Neutrophil (primary cell): ENCODE results near the gene MYO15A.

Experiments
- H3K27ac ChIP-seq: fragments of 200-600 bp; sonication (generic); 2 replicates; pipeline ENCODE4 v1.5.1; 2016; ENCODE audit warnings: mild to moderate bottlenecking, moderate library complexity
- H3K27me3 ChIP-seq: fragments of 200-600 bp; sonication (generic); 2 replicates; pipeline ENCODE4 v1.6.0; 2016; ENCODE audit warnings: mild to moderate bottlenecking
- H3K36me3 ChIP-seq: fragments of 200-600 bp; sonication (generic); 2 replicates; pipeline ENCODE4 v1.5.1; 2017
- H3K4me1 ChIP-seq, 2 experiments: fragments of 200-600 bp in 1 of 2; sonication (generic) in 1 of 2; 1 replicate in 1 of 2; 2 replicates in 1 of 2; pipeline versions ENCODE4 v1.5.1 to v1.6.1; 2013 to 2016; ENCODE audit warnings: low read depth in 1 of 2, low read length in 1 of 2, mild to moderate bottlenecking in 1 of 2, moderate library complexity in 1 of 2; ENCODE audit not compliant: control insufficient read depth in 1 of 2, insufficient read depth in 1 of 2
- H3K4me3 ChIP-seq, 2 experiments: fragments of 200-600 bp in 1 of 2; sonication (generic) in 1 of 2; 1 replicate in 1 of 2; 2 replicates in 1 of 2; pipeline ENCODE4 v1.5.1; 2013 to 2016; ENCODE audit warnings: low read depth in 1 of 2, low read length in 1 of 2, mild to moderate bottlenecking in 1 of 2, moderate library complexity in 1 of 2
- H3K9me3 ChIP-seq: fragments of 200-600 bp; sonication (generic); 2 replicates; pipeline ENCODE4 v1.5.1; 2016
- CTCF ChIP-seq: fragments of 200-600 bp; sonication (generic); IDR thresholded peaks from 2 replicates; pipeline ENCODE4 v1.5.1; 2016; ENCODE audit warnings: antibody characterized with exemption

Gene MYO15A

GRCh38 chr17:18093616-18094408, 14.7 kb upstream of the MYO15A start:
- Histone ChIP-seq H3K27ac (no peak overlapping the region), H3K4me1 (no peaks in the 10 kb centered on the region), H3K27me3 (no peaks in the 10 kb centered on the region), H3K9me3 (no peaks in the 10 kb centered on the region), H3K36me3 (peaks cover 43% of the 10 kb centered on the region), H3K4me3 (no peak overlapping the region)
- no peak for TF ChIP-seq CTCF

GRCh38 chr17:18094409-18094807, 14.1 kb upstream of the MYO15A start:
- H3K27me3 ChIP-seq: no peaks in the 10 kb centered on the region
- no peaks in the 10 kb centered on the region for H3K4me1 ChIP-seq
- no peak overlapping the region for H3K27ac ChIP-seq
- H3K9me3 ChIP-seq: no peaks in the 10 kb centered on the region
- H3K4me3 ChIP-seq: no peak overlapping the region
- H3K36me3 ChIP-seq: peaks cover 48% of the 10 kb centered on the region
- no peak for TF ChIP-seq CTCF

GRCh38 chr17:18099516-18099915, 9.0 kb upstream of the MYO15A start:
- no peak for TF ChIP-seq CTCF
- Histone ChIP-seq H3K9me3 (no peaks in the 10 kb centered on the region), H3K36me3 (peaks cover 79% of the 10 kb centered on the region), H3K4me3 (no peak overlapping the region), H3K27ac (no peak overlapping the region), H3K4me1 (peaks cover 0 to 3% of the 10 kb centered on the region in 2 experiments), H3K27me3 (no peaks in the 10 kb centered on the region)

- Histone ChIP-seq H3K36me3 (peaks cover 85% of the 10 kb centered on the region), H3K4me3 (no peak overlapping the region), H3K9me3 (no peaks in the 10 kb centered on the region), H3K27me3 (no peaks in the 10 kb centered on the region), H3K4me1 (peaks cover 0 to 3% of the 10 kb centered on the region in 2 experiments), H3K27ac (no peak overlapping the region)
- no peak for TF ChIP-seq CTCF
Measured at GRCh38 chr17:18100616-18101015, 7.9 kb upstream of the MYO15A start.

GRCh38 chr17:18101828-18102227, 6.7 kb upstream of the MYO15A start:
- TF ChIP-seq CTCF: no peak
- no peak overlapping the region for H3K4me3 ChIP-seq
- no peaks in the 10 kb centered on the region for H3K9me3 ChIP-seq
- H3K4me1 ChIP-seq: peaks cover 0 to 3% of the 10 kb centered on the region in 2 experiments
- no peaks in the 10 kb centered on the region for H3K27me3 ChIP-seq
- H3K27ac ChIP-seq: no peak overlapping the region
- H3K36me3 ChIP-seq: peaks cover 86% of the 10 kb centered on the region
